ENCODE results near the gene MSRB3.

DNA sequence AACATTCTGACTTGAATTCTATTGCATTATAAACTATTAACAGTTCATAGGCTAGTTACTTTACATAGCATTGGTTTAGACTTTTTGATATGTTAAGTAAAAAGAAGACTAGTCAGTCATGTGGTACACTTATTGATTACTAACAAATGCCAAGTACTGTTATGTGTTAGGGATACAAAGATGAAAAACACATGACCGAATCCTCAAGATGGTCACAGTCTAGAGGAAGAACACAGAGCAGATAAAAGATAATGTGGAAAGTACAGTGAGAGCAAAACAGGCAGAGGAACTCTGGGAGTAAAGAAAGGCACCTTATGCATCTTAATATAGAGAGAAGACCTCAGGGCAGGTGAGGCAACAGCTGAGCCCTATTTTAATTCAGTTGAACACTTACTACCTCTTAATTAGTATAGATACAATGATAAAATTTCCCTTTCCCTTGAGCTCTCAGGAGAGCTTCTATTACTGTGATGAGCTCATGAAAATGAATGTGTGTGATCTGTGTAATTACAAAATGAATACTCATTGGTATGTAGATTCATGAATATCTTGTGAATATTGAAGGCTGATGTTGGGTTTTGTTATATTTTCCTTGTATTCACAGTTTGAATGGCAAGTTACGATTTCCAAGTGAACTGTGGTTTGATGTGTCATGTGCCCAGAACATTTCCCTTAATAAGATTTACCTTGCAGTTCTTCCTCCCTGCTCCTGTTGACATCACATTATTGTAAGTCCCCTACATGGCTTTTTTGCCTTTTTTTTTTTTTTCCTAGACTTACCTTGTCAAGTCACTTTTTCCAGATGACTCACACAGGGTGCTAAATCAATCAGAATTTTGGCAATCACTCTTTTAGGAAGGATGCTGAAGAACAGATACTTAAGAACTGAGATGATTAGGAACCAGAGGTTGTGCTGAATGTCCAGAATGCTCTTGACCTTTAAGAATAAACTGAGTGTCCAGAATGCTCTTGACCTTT lies 29.5 kb upstream of the MSRB3 start:
- TF ChIP-seq ELF1 (IDR thresholded peaks at IDR 0.05) (no peak), TAF1 (IDR thresholded peaks at IDR 0.05; ENCODE audit: borderline replicate concordance, low read depth, low read length) (no peak), CHD2 (IDR thresholded peaks at IDR 0.05; ENCODE audit: low read length, partially characterized antibody) (no peak)
- TF ChIP-seq, protein P1, sequence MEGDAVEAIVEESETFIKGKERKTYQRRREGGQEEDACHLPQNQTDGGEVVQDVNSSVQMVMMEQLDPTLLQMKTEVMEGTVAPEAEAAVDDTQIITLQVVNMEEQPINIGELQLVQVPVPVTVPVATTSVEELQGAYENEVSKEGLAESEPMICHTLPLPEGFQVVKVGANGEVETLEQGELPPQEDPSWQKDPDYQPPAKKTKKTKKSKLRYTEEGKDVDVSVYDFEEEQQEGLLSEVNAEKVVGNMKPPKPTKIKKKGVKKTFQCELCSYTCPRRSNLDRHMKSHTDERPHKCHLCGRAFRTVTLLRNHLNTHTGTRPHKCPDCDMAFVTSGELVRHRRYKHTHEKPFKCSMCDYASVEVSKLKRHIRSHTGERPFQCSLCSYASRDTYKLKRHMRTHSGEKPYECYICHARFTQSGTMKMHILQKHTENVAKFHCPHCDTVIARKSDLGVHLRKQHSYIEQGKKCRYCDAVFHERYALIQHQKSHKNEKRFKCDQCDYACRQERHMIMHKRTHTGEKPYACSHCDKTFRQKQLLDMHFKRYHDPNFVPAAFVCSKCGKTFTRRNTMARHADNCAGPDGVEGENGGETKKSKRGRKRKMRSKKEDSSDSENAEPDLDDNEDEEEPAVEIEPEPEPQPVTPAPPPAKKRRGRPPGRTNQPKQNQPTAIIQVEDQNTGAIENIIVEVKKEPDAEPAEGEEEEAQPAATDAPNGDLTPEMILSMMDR (IDR thresholded peaks at IDR 0.05): no peak
- TF ChIP-seq, protein P2, sequence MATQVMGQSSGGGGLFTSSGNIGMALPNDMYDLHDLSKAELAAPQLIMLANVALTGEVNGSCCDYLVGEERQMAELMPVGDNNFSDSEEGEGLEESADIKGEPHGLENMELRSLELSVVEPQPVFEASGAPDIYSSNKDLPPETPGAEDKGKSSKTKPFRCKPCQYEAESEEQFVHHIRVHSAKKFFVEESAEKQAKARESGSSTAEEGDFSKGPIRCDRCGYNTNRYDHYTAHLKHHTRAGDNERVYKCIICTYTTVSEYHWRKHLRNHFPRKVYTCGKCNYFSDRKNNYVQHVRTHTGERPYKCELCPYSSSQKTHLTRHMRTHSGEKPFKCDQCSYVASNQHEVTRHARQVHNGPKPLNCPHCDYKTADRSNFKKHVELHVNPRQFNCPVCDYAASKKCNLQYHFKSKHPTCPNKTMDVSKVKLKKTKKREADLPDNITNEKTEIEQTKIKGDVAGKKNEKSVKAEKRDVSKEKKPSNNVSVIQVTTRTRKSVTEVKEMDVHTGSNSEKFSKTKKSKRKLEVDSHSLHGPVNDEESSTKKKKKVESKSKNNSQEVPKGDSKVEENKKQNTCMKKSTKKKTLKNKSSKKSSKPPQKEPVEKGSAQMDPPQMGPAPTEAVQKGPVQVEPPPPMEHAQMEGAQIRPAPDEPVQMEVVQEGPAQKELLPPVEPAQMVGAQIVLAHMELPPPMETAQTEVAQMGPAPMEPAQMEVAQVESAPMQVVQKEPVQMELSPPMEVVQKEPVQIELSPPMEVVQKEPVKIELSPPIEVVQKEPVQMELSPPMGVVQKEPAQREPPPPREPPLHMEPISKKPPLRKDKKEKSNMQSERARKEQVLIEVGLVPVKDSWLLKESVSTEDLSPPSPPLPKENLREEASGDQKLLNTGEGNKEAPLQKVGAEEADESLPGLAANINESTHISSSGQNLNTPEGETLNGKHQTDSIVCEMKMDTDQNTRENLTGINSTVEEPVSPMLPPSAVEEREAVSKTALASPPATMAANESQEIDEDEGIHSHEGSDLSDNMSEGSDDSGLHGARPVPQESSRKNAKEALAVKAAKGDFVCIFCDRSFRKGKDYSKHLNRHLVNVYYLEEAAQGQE (IDR thresholded peaks at IDR 0.05; ENCODE audit: low read depth, low read length): no peak
- TF ChIP-seq, protein P3, sequence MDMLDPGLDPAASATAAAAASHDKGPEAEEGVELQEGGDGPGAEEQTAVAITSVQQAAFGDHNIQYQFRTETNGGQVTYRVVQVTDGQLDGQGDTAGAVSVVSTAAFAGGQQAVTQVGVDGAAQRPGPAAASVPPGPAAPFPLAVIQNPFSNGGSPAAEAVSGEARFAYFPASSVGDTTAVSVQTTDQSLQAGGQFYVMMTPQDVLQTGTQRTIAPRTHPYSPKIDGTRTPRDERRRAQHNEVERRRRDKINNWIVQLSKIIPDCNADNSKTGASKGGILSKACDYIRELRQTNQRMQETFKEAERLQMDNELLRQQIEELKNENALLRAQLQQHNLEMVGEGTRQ (IDR thresholded peaks at IDR 0.05; ENCODE audit: borderline replicate concordance, low read depth, low read length): no peak
